Astrocyte of the cerebellum (primary cell): ENCODE data around the gene OSBPL9.

ENCODE experiments used
- DNase-seq: peaks from one replicate; pipeline ENCODE4 v3.0.0-alpha.2; 2011; ENCODE audit warnings: low read depth
- H3K4me3 ChIP-seq: 2 replicates; pipeline ENCODE4 v1.5.1; 2011; ENCODE audit warnings: mild to moderate bottlenecking, low read depth, low read length, moderate library complexity
- in situ Hi-C: cut with HindIII; loops from 2 replicates; pipeline ENCODE4 v1.10.0; 2017; ENCODE audit warnings: low sequenced_read_pairs
- TF ChIP-seq, protein P1 (sequence below): IDR thresholded peaks from 2 replicates; pipeline ENCODE4 v1.5.1; 2012; ENCODE audit warnings: low read length, low read depth, moderate library complexity, mild to moderate bottlenecking; ENCODE audit errors: missing control alignments

Gene OSBPL9

DNA sequence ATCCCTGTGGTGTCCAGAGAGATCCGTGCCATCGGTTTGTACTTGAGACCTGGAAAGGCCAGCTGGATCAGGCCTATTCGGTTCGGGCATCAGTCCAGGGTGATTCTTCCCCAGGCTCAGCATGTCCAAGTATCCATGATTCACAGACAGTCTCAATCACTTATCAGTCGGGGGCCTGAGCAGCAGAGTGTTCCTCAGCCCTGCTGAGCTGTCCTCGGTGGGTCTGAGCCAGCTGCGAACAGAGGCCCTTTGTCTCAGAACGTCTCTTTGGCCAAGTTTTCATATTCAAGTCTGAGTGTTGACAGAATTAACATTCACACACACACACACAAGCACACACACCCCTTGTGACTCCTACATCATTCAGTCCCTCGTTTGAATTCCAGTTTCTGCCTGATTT, 33.4 kb upstream of the OSBPL9 start:
- in situ Hi-C loops: no loop called here
- peak; percentile 79 for DNase-seq
- H3K4me3 ChIP-seq: no peak overlapping the region
- TF ChIP-seq, protein P1, sequence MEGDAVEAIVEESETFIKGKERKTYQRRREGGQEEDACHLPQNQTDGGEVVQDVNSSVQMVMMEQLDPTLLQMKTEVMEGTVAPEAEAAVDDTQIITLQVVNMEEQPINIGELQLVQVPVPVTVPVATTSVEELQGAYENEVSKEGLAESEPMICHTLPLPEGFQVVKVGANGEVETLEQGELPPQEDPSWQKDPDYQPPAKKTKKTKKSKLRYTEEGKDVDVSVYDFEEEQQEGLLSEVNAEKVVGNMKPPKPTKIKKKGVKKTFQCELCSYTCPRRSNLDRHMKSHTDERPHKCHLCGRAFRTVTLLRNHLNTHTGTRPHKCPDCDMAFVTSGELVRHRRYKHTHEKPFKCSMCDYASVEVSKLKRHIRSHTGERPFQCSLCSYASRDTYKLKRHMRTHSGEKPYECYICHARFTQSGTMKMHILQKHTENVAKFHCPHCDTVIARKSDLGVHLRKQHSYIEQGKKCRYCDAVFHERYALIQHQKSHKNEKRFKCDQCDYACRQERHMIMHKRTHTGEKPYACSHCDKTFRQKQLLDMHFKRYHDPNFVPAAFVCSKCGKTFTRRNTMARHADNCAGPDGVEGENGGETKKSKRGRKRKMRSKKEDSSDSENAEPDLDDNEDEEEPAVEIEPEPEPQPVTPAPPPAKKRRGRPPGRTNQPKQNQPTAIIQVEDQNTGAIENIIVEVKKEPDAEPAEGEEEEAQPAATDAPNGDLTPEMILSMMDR: no peak

DNA sequence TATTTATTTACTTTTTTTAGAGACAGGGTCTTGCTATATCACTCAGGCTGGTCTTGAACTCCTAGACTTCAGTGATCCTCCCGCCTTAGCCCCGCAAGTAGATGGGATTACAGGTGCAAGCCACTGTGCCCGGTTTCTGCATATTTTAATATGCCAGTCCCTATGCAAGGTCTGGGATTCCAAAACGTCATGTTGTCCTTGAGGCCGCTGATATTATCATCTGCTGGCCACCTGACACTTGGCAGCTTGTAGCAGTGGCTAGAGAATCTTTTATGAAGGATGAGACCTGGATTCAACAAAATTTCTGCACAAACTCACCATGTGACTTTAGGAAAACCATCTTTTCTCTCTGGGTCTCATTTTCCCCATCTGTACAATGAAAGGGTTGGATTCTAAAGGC, 32.9 kb upstream of the OSBPL9 start:
- TF ChIP-seq, protein P1: no peak
- in situ Hi-C loops: no loop called here
- H3K4me3 ChIP-seq: no peak overlapping the region
- DNase-seq: no peak

DNA sequence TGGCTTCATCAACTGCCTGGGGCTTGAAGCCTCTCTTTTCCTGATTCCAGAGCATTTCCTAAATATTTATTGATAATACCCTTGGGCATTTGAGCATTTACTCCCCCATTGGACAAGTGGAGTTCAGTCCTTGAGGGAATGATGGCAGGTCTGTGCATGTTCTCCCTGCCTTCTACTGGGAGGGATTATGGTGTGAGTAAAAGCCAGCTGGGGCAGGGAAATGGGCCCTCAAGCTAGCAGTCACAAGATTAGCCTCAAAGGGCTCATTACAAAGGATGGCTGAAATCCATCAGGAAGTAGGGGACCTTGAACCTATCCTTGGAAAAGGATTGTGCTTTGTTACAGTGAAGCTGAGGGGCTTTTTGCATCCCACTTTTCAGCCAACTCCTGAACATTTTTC, 24.2 kb upstream of the OSBPL9 start:
- no peak overlapping the region for H3K4me3 ChIP-seq
- in situ Hi-C loops: no loop called here
- no peak for DNase-seq
- TF ChIP-seq, protein P1: no peak

DNA sequence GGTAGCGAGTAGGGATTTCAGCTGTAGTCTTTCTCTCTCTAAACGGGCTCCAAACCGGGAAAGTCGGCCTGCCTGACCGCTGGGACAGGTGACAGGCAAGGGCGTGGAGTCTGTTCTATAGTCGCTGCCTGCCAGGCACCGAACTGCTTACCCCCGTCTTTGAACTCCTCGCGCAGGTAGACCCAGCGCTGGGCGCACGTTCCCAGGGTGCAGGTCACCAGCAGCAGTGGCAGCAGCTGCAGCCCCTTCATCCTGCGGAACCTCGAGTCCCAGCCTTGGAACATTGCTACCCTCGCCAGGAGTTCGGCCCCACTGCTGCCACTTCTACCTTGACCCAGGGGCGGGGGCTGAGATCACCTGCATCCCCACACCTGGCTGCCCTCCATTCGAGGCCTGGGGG, 22.2 kb upstream of the OSBPL9 start:
- TF ChIP-seq, protein P1: no peak
- H3K4me3 ChIP-seq: no peak overlapping the region

DNA sequence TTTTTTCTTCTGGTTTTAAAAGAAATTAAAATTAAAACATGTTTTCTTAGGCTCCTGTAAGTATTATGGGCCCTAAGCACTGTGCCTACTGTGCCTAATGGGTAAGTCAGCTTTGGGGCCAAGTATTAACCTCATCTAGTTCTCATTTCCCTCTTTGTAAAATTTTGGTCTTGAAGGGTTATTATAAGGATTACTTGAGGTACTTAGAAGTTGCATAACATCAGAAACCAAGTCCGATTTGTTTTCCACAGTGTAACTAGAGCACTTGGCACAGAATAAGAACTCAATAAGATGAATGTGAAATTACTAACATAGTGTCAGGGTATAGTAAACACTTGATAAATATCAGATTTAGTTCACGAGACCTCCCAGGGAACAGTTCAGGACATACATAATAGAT, 16.4 kb upstream of the OSBPL9 start:
- TF ChIP-seq, protein P1: no peak
- no peak overlapping the region for H3K4me3 ChIP-seq
- in situ Hi-C loops: no loop called here
- no peak for DNase-seq

More for the DNA sequence above, 22.2 kb upstream of the OSBPL9 start:
- in situ Hi-C loops: no loop called here
- no peak for DNase-seq

DNA sequence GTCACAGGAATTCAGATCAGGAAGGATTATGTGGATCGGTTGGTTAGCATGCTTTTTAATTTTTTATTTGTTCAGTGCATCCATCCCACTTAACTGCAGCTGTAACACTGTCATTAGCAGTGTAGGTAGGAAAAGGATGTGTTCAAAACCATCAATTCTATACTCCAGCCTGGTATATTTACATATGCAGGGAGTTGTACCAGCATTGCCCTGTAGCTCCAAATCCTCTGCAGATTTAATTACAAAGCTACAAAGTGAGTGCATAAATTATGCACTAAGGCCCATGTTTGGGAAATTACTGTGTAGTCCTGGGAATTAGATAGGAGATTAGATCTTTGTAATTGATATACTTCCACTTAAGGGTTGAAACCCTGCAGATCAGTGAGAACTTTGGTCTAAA, 15.9 kb upstream of the OSBPL9 start:
- H3K4me3 ChIP-seq: no peak overlapping the region
- TF ChIP-seq, protein P1: no peak
- DNase-seq: no peak
- in situ Hi-C loops: no loop called here
